ENCODE measurements around the gene DLST. TPM values are rescaled to one million over a fixed set of nuclear protein-coding genes. Genes with fewer than 3 reads are reported as not detected.

Gene DLST
- total RNA-seq, 1 experiment from 2014 or later, result 68.8 TPM

GRCh38 chr14:74908861-74909341, 27.2 kb downstream of the DLST start:
- CTCF ChIA-PET, result interaction anchor here (0.8 to 0.9 kb wide), 2 partner anchors 14 to 47 kb away, joined by 3 read pairs; partner anchors contain the start of gene RPS6KL1
- in situ Hi-C loops (cut with HindIII; ENCODE audit: low pct_unique_long_range_greater_than_20kb, low sequenced_read_pairs), result no loop called here

GRCh38 chr14:74909501-74909900, 27.8 kb downstream of the DLST start:
- no peak for ATAC-seq
- ChIA-PET CTCF (no interaction called here), POLR2A (no interaction called here)
- H3K4me3 ChIP-seq (ENCODE audit: low read depth in 2 of 2, low read length in 2 of 2), result no peak overlapping the region
- DNase-seq (ENCODE audit: low read depth, low spot score), result no peak
- no peaks in the 10 kb centered on the region for H3K4me1 ChIP-seq (ENCODE audit: control insufficient read depth, insufficient read depth, low read length)
- intact Hi-C loops (cut with micrococcal nuclease; ENCODE audit: unreplicated experiment) (no loop called here), in situ Hi-C loops (cut with HindIII; ENCODE audit: low pct_unique_long_range_greater_than_20kb, low sequenced_read_pairs) (no loop called here)
- H3K27ac ChIP-seq (ENCODE audit: low read length), result no peak overlapping the region
- no peaks in the 10 kb centered on the region; the same call in 1 of the 2 replicates for H3K36me3 ChIP-seq (ENCODE audit: control insufficient read depth, insufficient read depth, low read length)
- TF ChIP-seq POLR2AphosphoS5 (IDR thresholded peaks at IDR 0.05; ENCODE audit: low read depth, low read length) (no peak), REST (IDR thresholded peaks at IDR 0.05; ENCODE audit: insufficient read depth in 1 of 2, low read depth in 2 of 2, low read length in 1 of 2) (no peak)
- BruUV-seq (replicated peaks), result no TSS peak
- H3K9me3 ChIP-seq (ENCODE audit: control insufficient read depth, insufficient read depth, low read depth, low read length), result no peaks in the 10 kb centered on the region
- H3K27me3 ChIP-seq (ENCODE audit: control insufficient read depth, insufficient read depth, low read length), result no peaks in the 10 kb centered on the region

More at GRCh38 chr14:74908861-74909341, 27.2 kb downstream of the DLST start:
- DNase-seq (ENCODE audit: low read depth, low spot score) (no peak), ATAC-seq (no peak)
- no TSS peak for BruUV-seq (replicated peaks)
- intact Hi-C loops (cut with micrococcal nuclease; ENCODE audit: unreplicated experiment), result no loop called here
- no peak overlapping the region for H3K4me3 ChIP-seq (ENCODE audit: low read depth in 2 of 2, low read length in 2 of 2)
- H3K4me1 ChIP-seq (ENCODE audit: control insufficient read depth, insufficient read depth, low read length), result no peaks in the 10 kb centered on the region
- POLR2A ChIA-PET, result no interaction called here
- TF ChIP-seq REST (IDR thresholded peaks at IDR 0.05; ENCODE audit: insufficient read depth in 1 of 2, low read depth in 2 of 2, low read length in 1 of 2), result no peak
- no peak for TF ChIP-seq SIN3A (IDR thresholded peaks at IDR 0.05; ENCODE audit: borderline replicate concordance, insufficient read depth, low read depth, low read length)
- TF ChIP-seq POLR2AphosphoS5 (IDR thresholded peaks at IDR 0.05; ENCODE audit: low read depth, low read length), result no peak
- no peak for TF ChIP-seq TCF7L2 (IDR thresholded peaks at IDR 0.05; ENCODE audit: low read depth, low read length)
- TF ChIP-seq CTCF (IDR thresholded peaks at IDR 0.05), result no peak
- no peak overlapping the region for H3K27ac ChIP-seq (ENCODE audit: low read length)
- H3K36me3 ChIP-seq (ENCODE audit: control insufficient read depth, insufficient read depth, low read length), result no peaks in the 10 kb centered on the region; the same call in 1 of the 2 replicates
- H3K9me3 ChIP-seq (ENCODE audit: control insufficient read depth, insufficient read depth, low read depth, low read length), result no peaks in the 10 kb centered on the region
- H3K27me3 ChIP-seq (ENCODE audit: control insufficient read depth, insufficient read depth, low read length), result no peaks in the 10 kb centered on the region
